MCF 10A (cell line): ENCODE data around the gene MAP4. TPM values are rescaled to one million over a fixed set of nuclear protein-coding genes. Genes with fewer than 3 reads are reported as not detected.

Experiments
- BruUV-seq: library from RNA; stranded (reverse); fragments of 400-500 nt; replicated peaks from 2 replicates; lab custom pipeline; 2021; lab: Mats Ljungman, UMichigan
- CTCF ChIA-PET: fragments of 300-600 bp; sonication (Branson Sonifier 250); formaldehyde crosslinking; extraction: SDS; loops from one replicate; lab custom pipeline; 2021; ENCODE audit warnings: antibody characterized with exemption, inconsistent platforms; lab: Yijun Ruan, JAX
- POLR2A ChIA-PET: fragments of 300-600, 350-650 bp; sonication (Branson Sonifier 250); formaldehyde crosslinking; extraction: SDS; loops from one replicate; lab custom pipeline; 2020; ENCODE audit warnings: antibody characterized with exemption, inconsistent platforms; lab: Yijun Ruan, JAX
- DNase-seq: peaks from one replicate; pipeline ENCODE4 v3.0.0-alpha.2; 2018; ENCODE audit not compliant: unreplicated experiment
- H3K27ac Mint-ChIP-seq: one replicate; pipeline ENCODE4 v1.8.0; 2022; ENCODE audit warnings: mild to moderate bottlenecking, low read depth, mixed read lengths; ENCODE audit not compliant: unreplicated experiment
- H3K27me3 Mint-ChIP-seq: one replicate; pipeline ENCODE4 v1.8.0; 2022; ENCODE audit warnings: mixed read lengths; ENCODE audit not compliant: insufficient read depth, unreplicated experiment
- H3K36me3 Mint-ChIP-seq: one replicate; pipeline ENCODE4 v1.8.0; 2022; ENCODE audit warnings: mild to moderate bottlenecking, moderate library complexity, mixed read lengths; ENCODE audit not compliant: insufficient read depth, unreplicated experiment
- H3K4me1 Mint-ChIP-seq: one replicate; pipeline ENCODE4 v1.8.0; 2022; ENCODE audit warnings: mixed read lengths; ENCODE audit not compliant: insufficient read depth, unreplicated experiment
- H3K4me3 Mint-ChIP-seq: one replicate; pipeline ENCODE4 v1.8.0; 2022; ENCODE audit warnings: mild to moderate bottlenecking, moderate library complexity, mixed read lengths; ENCODE audit not compliant: unreplicated experiment
- H3K9me3 Mint-ChIP-seq: one replicate; pipeline ENCODE4 v1.8.0; 2022; ENCODE audit warnings: mixed read lengths; ENCODE audit not compliant: unreplicated experiment
- CTCF ChIP-seq: fragments of 200-600 bp; IDR thresholded peaks from one replicate; pipeline ENCODE4 v1.8.0; 2022; ENCODE audit warnings: antibody characterized with exemption, mild to moderate bottlenecking; ENCODE audit not compliant: unreplicated experiment
- intact Hi-C: fragments of 100-400 bp; cut with micrococcal nuclease; formaldehyde crosslinking; loops from 2 replicates; pipeline ENCODE4 v1.14.1; 2022
- total RNA-seq: library from RNA; stranded (reverse); gene quantifications from 2 replicates; pipeline ENCODE4 v1.2.3, GENCODE V29; 2022

The MAP4 gene
- total RNA-seq, 1 experiment from 2014 or later: 217 TPM

- no peaks in the 10 kb centered on the region for H3K4me1 Mint-ChIP-seq
Measured at GRCh38 chr3:47857151-47857550, 159.1 kb downstream of the MAP4 start.

GRCh38 chr3:47856669-47857068 lies 159.5 kb downstream of the MAP4 start:
- H3K27me3 Mint-ChIP-seq: no peaks in the 10 kb centered on the region
- peaks cover 84% of the 10 kb centered on the region for H3K36me3 Mint-ChIP-seq
- no peak for DNase-seq
- intact Hi-C loops: no loop called here
- no peaks in the 10 kb centered on the region for H3K9me3 Mint-ChIP-seq
- ChIA-PET POLR2A (no interaction called here), CTCF (interaction anchor here (1.0 kb wide), 1 partner anchor 18 kb away, joined by 4 read pairs; no protein-coding TSS in a partner anchor)
- H3K4me3 Mint-ChIP-seq: no peak overlapping the region
- no TSS peak for BruUV-seq
- H3K4me1 Mint-ChIP-seq: no peaks in the 10 kb centered on the region
- TF ChIP-seq CTCF: no peak
- no peak overlapping the region for H3K27ac Mint-ChIP-seq

More at GRCh38 chr3:47857151-47857550, 159.1 kb downstream of the MAP4 start:
- no peak overlapping the region for H3K27ac Mint-ChIP-seq
- peaks cover 86% of the 10 kb centered on the region for H3K36me3 Mint-ChIP-seq
- TF ChIP-seq CTCF: no peak
- POLR2A ChIA-PET: interaction anchor here (0.6 kb wide), 1 partner anchor 21 kb away, joined by 3 read pairs; no protein-coding TSS in a partner anchor
- no peak for DNase-seq
- H3K27me3 Mint-ChIP-seq: no peaks in the 10 kb centered on the region
- CTCF ChIA-PET: no interaction called here
- H3K4me3 Mint-ChIP-seq: no peak overlapping the region
- no TSS peak for BruUV-seq
- no peaks in the 10 kb centered on the region for H3K9me3 Mint-ChIP-seq
- intact Hi-C loops: no loop called here

- no peak for TF ChIP-seq CTCF
- ChIA-PET POLR2A (no interaction called here), CTCF (interaction anchor here (1.0 kb wide), 1 partner anchor 17 kb away, joined by 4 read pairs; no protein-coding TSS in a partner anchor)
- peaks cover 81% of the 10 kb centered on the region for H3K36me3 Mint-ChIP-seq
- DNase-seq: no peak
- H3K4me1 Mint-ChIP-seq: no peaks in the 10 kb centered on the region
- H3K9me3 Mint-ChIP-seq: no peaks in the 10 kb centered on the region
- H3K27me3 Mint-ChIP-seq: no peaks in the 10 kb centered on the region
- no peak overlapping the region for H3K27ac Mint-ChIP-seq
- no TSS peak for BruUV-seq
- intact Hi-C loops: no loop called here
- no peak overlapping the region for H3K4me3 Mint-ChIP-seq
Measured at GRCh38 chr3:47855461-47856383, 160.5 kb downstream of the MAP4 start.

GRCh38 chr3:47854720-47855455 lies 161.3 kb downstream of the MAP4 start:
- no TSS peak for BruUV-seq
- Mint-ChIP-seq H3K4me1 (no peaks in the 10 kb centered on the region), H3K27me3 (no peaks in the 10 kb centered on the region), H3K27ac (peak overlapping the region; percentile 7), H3K36me3 (peaks cover 81% of the 10 kb centered on the region), H3K9me3 (no peaks in the 10 kb centered on the region), H3K4me3 (no peak overlapping the region)
- ChIA-PET CTCF (interaction anchor here (1.1 kb wide), 1 partner anchor 296 kb away, joined by 3 read pairs; no protein-coding TSS in a partner anchor), POLR2A (no interaction called here)
- no peak for TF ChIP-seq CTCF
- intact Hi-C loops: loop anchor here (5.0 kb wide), 1 partner anchor 297 kb away; no protein-coding TSS in a partner anchor
- no peak for DNase-seq
